COLO829 (cell line): ENCODE data around the gene GBP3.
"Not testable (repeated sequence)": the region's sequence is repeated elsewhere in the genome, so short reads cannot be mapped to it uniquely, and the experiment has no call there.

ENCODE experiments used
- DNase-seq: peaks from one replicate; pipeline ENCODE4 v3.0.0; 2012; ENCODE audit warnings: low spot score

The GBP3 gene, protein sequence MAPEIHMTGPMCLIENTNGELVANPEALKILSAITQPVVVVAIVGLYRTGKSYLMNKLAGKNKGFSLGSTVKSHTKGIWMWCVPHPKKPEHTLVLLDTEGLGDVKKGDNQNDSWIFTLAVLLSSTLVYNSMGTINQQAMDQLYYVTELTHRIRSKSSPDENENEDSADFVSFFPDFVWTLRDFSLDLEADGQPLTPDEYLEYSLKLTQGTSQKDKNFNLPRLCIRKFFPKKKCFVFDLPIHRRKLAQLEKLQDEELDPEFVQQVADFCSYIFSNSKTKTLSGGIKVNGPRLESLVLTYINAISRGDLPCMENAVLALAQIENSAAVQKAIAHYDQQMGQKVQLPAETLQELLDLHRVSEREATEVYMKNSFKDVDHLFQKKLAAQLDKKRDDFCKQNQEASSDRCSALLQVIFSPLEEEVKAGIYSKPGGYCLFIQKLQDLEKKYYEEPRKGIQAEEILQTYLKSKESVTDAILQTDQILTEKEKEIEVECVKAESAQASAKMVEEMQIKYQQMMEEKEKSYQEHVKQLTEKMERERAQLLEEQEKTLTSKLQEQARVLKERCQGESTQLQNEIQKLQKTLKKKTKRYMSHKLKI

DNA sequence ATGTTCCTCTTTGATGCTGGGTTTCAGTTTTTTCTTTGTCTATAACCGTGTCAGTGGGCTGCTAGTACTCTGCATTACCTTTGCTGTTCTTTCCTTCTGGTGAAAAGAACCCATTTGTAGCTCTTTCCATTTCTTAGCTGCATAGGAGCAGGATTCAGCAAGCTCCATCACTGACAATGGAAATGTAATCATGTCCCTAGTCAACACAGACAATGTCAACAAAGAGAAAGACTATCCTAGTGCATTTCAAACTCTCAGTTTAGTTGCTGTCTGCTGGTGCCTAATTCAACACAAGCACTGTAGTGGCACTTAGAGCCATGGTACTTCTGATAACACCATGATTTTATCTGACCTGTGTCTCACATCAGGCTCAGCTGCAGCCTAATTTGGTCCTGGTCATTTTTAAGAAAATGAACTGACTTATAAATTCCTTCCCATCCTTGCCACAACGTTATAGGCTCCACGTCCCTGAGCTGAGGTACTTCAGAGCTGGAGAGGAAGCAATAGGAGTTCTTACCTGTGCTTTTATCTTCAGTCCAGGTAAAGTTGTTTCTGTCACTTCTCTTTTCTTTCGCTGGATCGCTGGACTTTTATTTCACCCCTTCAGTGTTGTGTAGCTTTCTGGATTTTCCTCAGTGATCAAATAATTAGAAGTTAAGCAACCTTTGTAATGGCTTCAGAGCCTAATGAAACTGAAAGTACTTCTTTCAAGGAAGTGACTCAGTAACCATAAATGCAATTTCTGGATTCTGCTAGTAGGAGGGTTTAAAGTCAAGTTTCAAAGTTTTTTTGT is at the start of gene GBP3:
Gene GBP3, minus strand, starts transcription at position 700 of the 793 bp plus-strand sequence. CDS start 2,145 bp downstream, outside the sequence.
- peak; percentile 53 for DNase-seq

GRCh38 chr1:89070509-89070908 is 47.8 kb upstream of the GBP3 start:
- DNase-seq = no peak

GRCh38 chr1:89069951-89070350 is 47.3 kb upstream of the GBP3 start:
- DNase-seq = no peak

GRCh38 chr1:89068291-89068690 is 45.6 kb upstream of the GBP3 start:
- no peak for DNase-seq

DNA sequence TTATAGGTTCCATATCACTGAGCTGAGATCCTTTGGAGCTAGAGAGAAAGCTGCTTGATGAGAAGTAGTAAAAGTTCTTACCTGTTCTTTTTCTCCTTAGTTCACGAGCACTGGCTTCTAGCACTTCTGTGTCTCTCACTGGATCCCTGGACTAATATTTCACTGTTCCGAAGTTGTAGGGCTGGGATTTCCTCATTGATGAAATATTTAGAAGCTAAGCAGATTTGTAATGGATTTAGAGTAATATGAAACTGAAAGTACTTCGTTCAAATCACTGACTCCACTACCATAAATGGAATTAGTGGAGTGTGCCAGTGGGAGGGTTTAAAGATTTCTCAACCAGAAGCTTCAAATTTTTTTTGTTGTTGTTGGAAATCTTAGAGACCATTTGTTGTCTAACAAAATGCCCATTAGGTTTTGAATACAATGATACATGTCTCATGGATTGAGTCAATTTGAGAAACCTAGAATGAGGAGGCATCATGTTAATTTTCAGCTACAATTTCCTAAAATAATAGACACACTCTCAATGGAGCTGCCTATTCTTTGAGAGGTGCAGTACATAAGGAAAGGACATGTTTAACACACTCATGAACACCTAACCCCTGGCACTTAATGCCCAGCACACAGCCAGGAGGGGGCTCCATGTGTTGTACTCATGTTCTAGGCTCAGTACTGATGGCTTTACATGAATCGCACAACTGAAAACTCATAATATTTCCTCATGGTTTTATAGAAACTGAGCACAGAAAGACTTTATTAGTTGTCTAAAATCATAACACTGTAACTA is 42.6 kb upstream of the GBP3 start, which contains the start of gene GBP1:
Gene GBP1, minus strand, starts transcription at position 130 of the 790 bp plus-strand sequence. CDS start 1,974 bp downstream, outside the sequence.
- no peak for DNase-seq

DNA sequence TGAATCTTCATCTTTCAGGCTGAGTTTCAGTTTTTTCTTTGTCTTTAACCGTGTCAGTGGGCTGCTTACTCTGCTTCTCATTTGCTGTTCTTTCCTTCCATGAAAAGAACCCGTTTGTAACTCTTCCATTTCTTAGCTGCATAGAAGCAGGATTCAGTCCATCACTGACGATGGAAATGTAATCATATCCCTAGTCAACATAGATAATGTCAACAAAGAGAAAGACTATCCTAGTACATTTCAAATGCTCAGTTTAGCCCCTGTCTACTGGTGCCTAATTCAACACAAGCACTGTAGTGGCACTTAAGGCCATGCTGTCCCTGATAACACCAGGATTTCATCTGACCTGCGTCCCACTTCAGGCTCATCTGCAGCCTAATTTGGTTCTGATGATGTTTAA is 42.0 kb upstream of the GBP3 start:
- DNase-seq = no peak

DNA sequence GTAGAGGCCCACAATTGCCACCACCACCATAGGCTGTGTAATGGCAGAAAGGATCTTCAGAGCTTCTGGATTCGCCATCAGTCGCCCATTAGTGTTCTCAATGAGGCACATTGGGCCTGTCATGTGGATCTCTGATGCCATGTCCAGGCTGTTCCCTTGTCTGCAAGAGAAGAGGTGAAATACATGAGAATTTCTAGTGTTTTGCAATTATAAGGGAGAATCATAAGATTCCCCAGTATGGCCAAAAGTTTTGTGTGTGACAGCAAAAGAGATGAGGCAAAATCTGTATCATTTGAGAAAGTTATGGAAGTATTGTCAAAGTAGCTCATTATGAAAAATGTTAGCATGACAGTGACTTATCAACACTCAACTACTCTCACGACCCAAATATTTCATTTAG is 40.4 kb upstream of the GBP3 start:
- no peak for DNase-seq

- no peak for DNase-seq
Observed at GRCh38 chr1:89060091-89060490, 37.4 kb upstream of the GBP3 start.

GRCh38 chr1:89051955-89052312 is 29.3 kb upstream of the GBP3 start:
- no peak for DNase-seq

DNA sequence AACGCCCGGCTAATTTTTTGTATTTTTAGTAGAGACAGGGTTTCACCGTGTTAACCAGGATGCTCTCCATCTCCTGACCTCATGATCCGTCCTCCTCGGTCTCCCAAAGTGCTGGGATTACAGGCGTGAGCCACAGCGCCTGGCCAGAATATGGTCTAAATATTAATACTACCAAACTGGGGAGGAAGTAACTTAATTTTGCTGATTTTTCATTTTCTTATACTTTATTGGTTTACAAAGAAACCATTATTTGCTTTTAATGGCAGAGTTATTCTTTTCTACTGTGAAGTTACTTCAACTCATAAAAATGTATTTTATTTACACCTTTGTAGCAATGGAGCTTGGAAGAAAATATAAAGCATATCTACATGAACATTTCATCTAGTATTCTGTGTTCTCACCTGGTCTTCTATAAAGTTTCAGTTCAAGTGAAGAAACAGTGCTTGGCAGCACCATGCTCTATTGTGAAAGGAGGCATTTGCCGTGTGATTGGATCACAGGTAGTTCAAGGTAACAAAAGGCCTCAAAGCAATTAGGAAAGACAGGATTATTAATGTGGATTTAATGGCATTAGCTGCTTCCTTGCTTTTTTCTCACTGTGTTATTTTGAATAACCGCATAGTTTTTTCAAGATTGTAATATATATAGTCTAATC is 28.8 kb upstream of the GBP3 start:
- DNase-seq = no peak

- no peak for DNase-seq
Observed at GRCh38 chr1:89050649-89051033, 28.0 kb upstream of the GBP3 start.

DNA sequence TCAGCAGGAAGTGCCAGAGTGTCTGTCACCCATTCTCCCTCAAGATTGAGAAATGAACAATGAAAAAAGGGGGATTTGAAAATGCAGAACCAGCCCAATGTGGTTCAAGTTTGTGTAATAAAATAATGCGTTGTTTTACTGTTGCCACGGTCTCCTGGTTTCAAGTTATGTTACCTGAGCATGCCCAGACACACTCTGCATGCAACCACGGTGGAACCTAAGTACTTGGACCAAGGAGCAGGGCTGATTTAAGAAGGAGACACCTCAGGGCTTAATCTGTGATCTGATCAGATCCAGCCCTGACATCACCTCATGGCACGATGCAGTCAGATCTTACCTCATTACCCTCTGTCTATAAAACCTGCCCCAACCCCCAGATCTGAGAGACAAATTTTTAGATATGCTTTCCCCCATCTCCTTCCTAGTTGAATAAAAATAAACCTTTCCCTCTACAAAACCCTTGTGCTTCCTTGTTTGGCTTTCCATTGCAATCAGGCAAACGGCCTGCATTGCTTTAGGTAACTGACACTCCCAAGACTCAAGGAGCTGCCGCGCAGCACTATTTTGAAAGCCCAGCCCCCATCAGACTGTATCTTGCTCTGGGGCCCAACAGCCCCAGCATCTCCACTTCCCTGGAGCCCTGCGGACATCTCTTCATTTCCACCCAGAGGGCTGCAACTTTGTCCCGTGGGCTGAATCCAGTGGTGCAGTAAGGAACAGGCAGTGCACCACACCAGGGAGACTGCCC is 27.4 kb upstream of the GBP3 start:
- not testable (repeated sequence) for DNase-seq

DNA sequence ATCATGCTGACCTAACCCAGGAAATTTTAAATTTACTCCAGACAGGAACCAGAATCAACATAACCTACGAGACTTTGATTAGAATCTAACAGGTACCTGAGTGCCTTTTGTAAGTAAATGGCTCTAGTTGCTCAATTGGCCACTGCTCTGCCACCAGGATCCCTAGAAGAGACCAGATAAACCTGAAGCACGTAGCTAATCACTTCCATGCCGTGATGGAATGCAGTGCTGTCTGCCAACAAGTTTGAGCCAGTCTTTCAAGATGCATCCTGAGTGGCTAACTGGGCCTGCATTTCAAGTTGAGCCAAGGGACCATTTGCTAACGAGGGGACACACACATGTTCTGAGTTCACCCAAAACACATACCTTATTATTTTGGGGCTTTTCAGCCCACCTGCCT is 26.5 kb upstream of the GBP3 start:
- DNase-seq = not testable (repeated sequence)

GRCh38 chr1:89047734-89048133 is 25.1 kb upstream of the GBP3 start:
- no peak for DNase-seq

DNA sequence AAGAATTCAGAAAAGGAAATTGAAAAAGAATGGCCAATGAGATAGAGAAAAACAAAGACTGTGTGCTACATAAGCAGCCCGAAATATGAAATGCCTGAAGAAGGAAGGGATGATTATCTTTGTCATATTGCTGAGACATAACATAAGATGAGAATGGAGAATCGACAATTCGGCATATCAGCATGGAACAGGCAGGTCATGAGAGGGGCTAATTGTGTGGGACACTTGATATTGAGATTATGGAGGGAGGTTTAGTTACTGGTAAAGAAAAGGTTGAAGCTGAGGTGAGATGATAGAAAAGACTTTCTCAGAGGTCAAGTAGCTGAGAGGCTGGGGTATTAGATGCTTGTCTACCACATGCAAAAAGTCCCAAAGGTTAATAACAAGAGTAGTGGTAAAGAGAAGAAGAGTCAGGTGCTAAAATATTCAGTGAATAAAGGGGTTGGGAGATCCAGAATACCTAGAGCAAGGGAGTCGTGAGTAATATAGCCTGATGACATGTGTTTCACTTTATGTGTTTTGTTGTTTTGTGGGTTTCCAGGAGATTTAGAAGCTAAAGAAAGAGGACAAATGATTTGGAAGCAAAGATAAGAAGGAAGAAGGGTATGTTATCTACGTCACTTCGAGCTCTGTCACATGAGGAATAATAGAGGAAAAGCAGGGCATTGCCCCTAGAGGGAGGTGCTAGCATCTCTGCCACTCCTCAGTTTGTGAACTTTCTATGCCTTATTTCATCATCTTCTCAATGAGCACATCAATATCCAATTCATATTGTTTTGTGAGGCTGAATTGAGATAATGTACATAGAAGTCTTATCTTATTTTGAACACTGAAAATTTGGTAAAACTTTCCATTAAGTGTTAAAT is 23.9 kb upstream of the GBP3 start:
- not testable (repeated sequence) for DNase-seq

DNA sequence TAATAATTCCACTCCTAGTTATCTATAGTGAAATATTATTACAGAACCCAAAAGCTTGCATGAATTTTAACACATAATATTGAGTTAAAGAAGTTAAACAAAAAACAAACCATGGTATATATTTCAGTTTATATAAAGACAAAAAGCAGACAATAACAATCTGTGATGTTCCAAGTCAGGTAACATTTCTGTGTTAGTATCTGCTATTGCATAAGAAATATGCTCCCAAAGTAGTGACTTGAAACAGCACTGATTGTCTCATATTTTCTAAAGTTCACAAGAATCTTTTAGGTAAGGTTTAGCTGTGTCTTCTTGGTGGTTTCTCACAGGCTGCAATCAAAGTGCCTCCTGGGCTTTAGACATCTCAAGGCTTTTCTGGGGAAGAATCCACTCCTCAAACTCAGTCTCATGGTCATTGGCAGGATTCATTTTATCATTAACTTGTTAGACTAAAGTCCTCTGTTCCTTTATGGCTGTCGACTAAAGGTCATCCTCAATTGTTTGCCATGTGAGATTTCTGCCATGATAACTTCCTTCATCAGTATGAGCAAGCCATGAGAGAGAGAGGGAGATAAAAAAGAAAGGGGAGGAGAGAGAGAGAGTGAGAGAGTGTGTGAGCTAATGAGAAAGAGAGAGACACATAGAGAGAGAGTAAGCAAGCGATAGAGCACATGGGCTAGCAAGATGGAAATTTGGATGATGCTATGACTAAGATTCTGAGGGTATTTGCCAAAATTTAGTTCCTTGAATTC is 22.5 kb upstream of the GBP3 start:
- no peak for DNase-seq

- DNase-seq = no peak
Observed at GRCh38 chr1:89043940-89044339, 21.3 kb upstream of the GBP3 start.

- DNase-seq = no peak
Observed at GRCh38 chr1:89042491-89042890, 19.8 kb upstream of the GBP3 start.

GRCh38 chr1:89041721-89042120 is 19.1 kb upstream of the GBP3 start:
- no peak for DNase-seq
